Measurements from ENCODE around the gene LDLRAD4.

GRCh38 chr18:13633700-13634099 is 415.1 kb downstream of the LDLRAD4 start:
- TF ChIP-seq CTCF (IDR thresholded peaks at IDR 0.05) (no peak), POLR2A (IDR thresholded peaks at IDR 0.05) (no peak), POLR2AphosphoS5 (IDR thresholded peaks at IDR 0.05) (no peak)

Data from upper lobe of left lung (tissue), 4 donors.